Effector memory CD8-positive, alpha-beta T cell (primary cell): ENCODE results near the gene RPRD2.
A peak's percentile ranks its signal among the peaks of the same experiment; 100 is the strongest.
"Not testable (repeated sequence)": the region's sequence is repeated elsewhere in the genome, so short reads cannot be mapped to it uniquely, and the experiment has no call there.

ENCODE experiments used
- ATAC-seq: fragments of 150-1000 bp; cut with Tn5 transposase; replicated peaks from 2 replicates; pipeline ENCODE4 v1.10.0; 2021; ENCODE audit warnings: mild to moderate bottlenecking, moderate library complexity
- DNase-seq, 3 experiments: peaks; one replicate each; pipeline ENCODE4 v3.0.0; 2021
- H3K27ac Mint-ChIP-seq, 2 donors: one replicate each; pipeline ENCODE4 v1.8.0; 2022; ENCODE audit warnings: mild to moderate bottlenecking in 2 of 2, mixed read lengths in 2 of 2, moderate library complexity in 2 of 2
- H3K27me3 Mint-ChIP-seq, 2 donors: one replicate each; pipeline ENCODE4 v1.8.0; 2022; ENCODE audit warnings: mixed read lengths in 2 of 2
- H3K36me3 Mint-ChIP-seq: one replicate; pipeline ENCODE4 v1.8.0; 2022; ENCODE audit warnings: mild to moderate bottlenecking, moderate library complexity, mixed read lengths; ENCODE audit not compliant: insufficient read depth
- H3K4me1 Mint-ChIP-seq, 2 donors: one replicate each; pipeline ENCODE4 v1.8.0; 2022; ENCODE audit warnings: low read depth in 2 of 2, mixed read lengths in 2 of 2
- H3K4me3 Mint-ChIP-seq, 2 donors: one replicate each; pipeline ENCODE4 v1.8.0; 2022; ENCODE audit warnings: mild to moderate bottlenecking in 2 of 2, mixed read lengths in 2 of 2, moderate library complexity in 2 of 2
- H3K9me3 Mint-ChIP-seq, 2 donors: one replicate each; pipeline ENCODE4 v1.8.0; 2022; ENCODE audit warnings: mixed read lengths in 2 of 2
- total RNA-seq, 9 experiments: gene quantifications; one replicate each; lab custom pipeline; 2026; lab: John Stamatoyannopoulos, UW

RPRD2 gene
- 24.3 to 107 (median 59.6) reads per million in 9 experiments for total RNA-seq

DNA sequence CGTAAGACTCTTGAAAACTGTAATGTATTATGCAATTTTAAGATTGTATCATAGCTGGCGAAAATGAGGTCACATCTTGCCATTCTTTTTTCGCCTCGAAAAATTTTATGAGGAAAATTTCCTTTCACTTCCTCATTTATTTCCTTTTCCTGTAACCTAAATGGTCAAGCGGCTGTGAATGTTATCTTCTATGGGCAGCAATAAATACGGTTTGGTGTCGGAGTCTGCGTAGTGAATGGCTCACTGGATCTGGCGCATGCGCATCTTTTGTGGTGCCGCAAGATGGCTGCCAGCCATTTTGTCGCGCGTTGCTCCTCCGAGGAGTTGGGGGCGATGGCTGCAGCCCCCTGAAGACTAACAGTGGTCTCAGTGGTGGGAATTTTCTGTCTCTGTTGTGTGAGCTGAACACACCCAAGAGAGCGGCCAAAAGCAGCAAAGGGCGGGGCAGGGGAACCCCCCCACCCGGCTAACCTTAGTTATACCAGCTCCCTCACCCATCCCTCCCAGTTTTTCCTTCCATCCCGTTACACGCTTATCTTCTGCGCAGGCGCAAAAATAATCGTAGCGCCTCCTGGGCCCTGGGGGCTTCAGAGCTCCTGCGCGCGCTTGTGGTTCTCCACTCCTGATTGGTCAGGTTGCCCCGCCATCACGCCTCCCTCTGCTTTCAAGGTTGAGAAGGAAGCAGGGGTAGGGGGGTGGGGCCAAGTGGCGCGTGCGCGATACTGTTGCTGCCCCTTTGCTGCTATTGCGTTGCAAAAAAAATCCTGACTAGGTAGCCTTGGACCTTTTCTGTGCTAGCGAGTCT lies at the start of gene RPRD2:
RPRD2 (plus strand) TSS at position 722 of the 805 bp plus-strand sequence. CDS start 568 bp downstream, outside the sequence.
- H3K9me3 Mint-ChIP-seq, result no peaks in the 10 kb centered on the region
- DNase-seq (peak; percentile 97 to 99 (median 97)), ATAC-seq (peak; percentile 91)
- peaks cover 25 to 34% of the 10 kb centered on the region in 2 donors for H3K4me1 Mint-ChIP-seq
- H3K27me3 Mint-ChIP-seq, result no peaks in the 10 kb centered on the region
- H3K4me3 Mint-ChIP-seq, result peak within 1 kb of the TSS; percentile 96 to 97
- H3K27ac Mint-ChIP-seq, result peak within 1 kb of the TSS; percentile 98 to 99
- H3K36me3 Mint-ChIP-seq, result peaks cover 48% of the 10 kb centered on the region

DNA sequence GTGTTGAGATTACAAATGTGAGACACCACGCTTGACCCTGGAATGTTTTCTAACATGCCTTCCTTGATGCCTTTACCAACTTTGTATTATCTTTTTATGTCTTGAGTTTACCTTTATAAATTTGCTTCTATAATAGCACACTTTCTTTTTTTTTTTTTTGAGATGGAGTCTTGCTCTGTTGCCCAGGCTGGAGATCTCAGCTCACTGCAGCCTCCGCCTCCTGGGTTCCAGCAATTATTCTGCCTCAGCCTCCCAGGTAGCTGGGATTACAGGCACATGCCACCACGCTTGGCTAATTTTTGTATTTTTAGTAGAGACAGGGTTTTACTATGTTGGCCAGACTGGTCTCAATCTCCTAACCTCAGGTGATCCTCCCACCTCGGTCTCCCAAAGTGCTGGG lies 49.3 kb upstream of the RPRD2 start:
- H3K36me3 Mint-ChIP-seq, H3K9me3 Mint-ChIP-seq, H3K4me1 Mint-ChIP-seq, ATAC-seq, H3K4me3 Mint-ChIP-seq, H3K27ac Mint-ChIP-seq, H3K27me3 Mint-ChIP-seq, DNase-seq: not testable (repeated sequence)

DNA sequence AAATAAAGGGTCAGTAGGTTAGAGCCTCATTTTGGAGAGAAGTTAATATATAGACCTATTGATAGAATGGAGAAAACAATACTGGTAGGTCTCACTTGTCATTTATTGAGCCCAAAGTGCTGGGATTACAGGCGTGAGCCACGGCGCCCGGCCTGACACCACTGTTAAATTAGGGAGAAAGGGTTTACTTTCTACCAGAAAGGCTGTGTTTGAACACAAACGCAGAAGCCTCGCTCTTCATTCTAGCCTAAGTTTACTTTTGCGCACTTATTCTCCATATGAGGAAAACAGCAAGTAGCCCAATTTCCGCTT lies 43.3 kb upstream of the RPRD2 start:
- Mint-ChIP-seq H3K9me3 (no peaks in the 10 kb centered on the region), H3K36me3 (peaks cover 41% of the 10 kb centered on the region), H3K27me3 (no peaks in the 10 kb centered on the region), H3K27ac (peak overlapping the region; percentile 97 to 99), H3K4me3 (peak overlapping the region; percentile 96 to 100), H3K4me1 (peaks cover 12 to 17% of the 10 kb centered on the region in 2 donors)
- DNase-seq, result no peak
- ATAC-seq, result no peak

DNA sequence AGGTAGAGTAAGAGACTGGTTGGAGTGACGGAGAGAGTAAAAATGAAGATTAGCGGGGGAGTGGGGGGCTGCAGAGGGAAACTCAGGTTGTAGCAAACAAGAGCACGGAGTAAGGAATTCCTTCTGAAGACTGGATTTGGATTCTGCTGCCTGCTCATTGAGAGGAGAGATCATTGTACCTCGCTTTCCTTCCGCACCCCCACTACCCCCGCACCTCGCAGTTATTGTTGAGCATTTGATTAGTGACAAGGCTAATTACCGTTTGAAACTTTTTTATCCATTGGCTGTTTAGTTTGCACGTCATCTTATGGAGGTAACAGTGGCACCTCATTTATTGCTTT lies 42.2 kb upstream of the RPRD2 start:
- no peaks in the 10 kb centered on the region for H3K9me3 Mint-ChIP-seq
- DNase-seq (peak in 2 of 3 experiments; percentile 8 to 15), ATAC-seq (peak; percentile 10)
- no peaks in the 10 kb centered on the region for H3K27me3 Mint-ChIP-seq
- H3K27ac Mint-ChIP-seq, result peak overlapping the region; percentile 97 to 99
- H3K4me1 Mint-ChIP-seq, result peaks cover 14 to 22% of the 10 kb centered on the region in 2 donors
- peaks cover 50% of the 10 kb centered on the region for H3K36me3 Mint-ChIP-seq
- H3K4me3 Mint-ChIP-seq, result peak overlapping the region; percentile 96 to 100

DNA sequence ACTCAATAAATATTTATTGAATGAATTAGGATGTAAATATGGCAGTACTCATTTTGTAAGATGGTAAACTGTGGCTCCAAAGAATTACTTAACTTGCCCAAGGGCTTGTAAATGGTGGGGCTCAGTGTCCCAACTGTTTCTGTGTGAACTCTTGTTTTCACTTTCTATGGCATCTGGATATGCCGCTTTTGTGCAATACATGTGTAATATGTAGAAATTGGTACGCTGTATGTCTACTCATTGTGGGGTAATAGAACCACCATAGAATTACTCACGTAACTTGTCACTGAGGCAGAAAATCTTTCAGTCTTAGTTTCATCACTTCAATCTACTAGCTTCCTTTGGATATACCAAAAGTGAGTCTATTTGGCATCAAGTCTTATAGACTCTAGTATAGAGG lies 41.6 kb upstream of the RPRD2 start:
- peaks cover 14 to 22% of the 10 kb centered on the region in 2 donors for H3K4me1 Mint-ChIP-seq
- H3K4me3 Mint-ChIP-seq, result peak overlapping the region; percentile 96 to 100
- H3K27me3 Mint-ChIP-seq, result no peaks in the 10 kb centered on the region
- H3K27ac Mint-ChIP-seq, result peak overlapping the region; percentile 97 to 99
- ATAC-seq (no peak), DNase-seq (no peak)
- no peaks in the 10 kb centered on the region for H3K9me3 Mint-ChIP-seq
- H3K36me3 Mint-ChIP-seq, result peaks cover 53% of the 10 kb centered on the region

DNA sequence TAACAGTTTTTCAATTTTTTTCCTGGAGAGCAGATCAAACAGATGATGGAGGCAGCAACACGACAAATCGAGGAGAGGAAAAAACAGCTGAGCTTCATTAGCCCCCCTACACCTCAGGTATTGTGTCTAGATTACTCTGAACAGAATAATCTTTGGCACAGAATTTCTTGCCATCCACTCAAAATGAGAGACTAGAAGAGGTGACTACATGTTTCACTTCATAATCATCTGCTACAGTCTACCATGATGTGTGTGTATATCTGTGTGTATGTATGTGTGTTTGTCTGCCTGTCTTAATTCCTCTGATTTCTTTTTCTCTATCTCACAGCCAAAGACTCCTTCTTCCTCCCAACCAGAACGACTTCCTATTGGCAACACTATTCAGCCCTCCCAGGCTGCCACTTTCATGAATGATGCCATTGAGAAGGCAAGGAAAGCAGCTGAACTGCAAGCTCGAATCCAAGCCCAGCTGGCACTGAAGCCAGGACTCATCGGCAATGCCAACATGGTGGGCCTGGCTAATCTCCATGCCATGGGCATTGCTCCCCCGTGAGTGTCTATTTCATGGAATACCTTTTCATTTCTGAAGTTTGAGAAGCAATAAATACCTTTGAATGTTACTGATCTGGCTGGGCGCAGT lies 31.2 kb upstream of the RPRD2 start:
- Mint-ChIP-seq H3K9me3 (no peaks in the 10 kb centered on the region), H3K36me3 (peaks cover 97% of the 10 kb centered on the region), H3K4me3 (no peak overlapping the region), H3K27ac (peak overlapping the region in 1 of 2 donors; percentile 68), H3K27me3 (no peaks in the 10 kb centered on the region), H3K4me1 (peaks cover 8 to 9% of the 10 kb centered on the region in 2 donors)
- DNase-seq (no peak), ATAC-seq (no peak)

DNA sequence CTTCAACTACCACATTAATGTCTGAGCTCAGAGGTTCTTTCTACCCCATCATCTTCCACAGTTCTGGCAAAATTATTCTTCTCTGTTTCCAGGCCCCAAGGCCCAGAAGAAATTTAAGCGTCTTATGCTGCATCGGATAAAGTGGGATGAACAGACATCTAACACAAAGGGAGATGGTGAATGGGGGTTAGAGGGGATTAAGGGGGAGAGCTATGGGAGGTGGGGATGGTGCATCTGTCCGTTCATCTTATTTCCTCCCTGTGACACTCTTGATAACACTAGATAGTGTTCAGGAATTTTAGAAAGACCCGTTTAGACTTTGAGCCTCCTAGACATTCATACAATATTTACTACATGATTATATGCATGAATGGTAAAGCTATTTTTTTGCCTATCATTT lies 17.6 kb upstream of the RPRD2 start:
- no peaks in the 10 kb centered on the region for H3K9me3 Mint-ChIP-seq
- no peaks in the 10 kb centered on the region for H3K4me1 Mint-ChIP-seq
- peak overlapping the region in 1 of 2 donors; percentile 10 for H3K27ac Mint-ChIP-seq
- no peaks in the 10 kb centered on the region for H3K27me3 Mint-ChIP-seq
- H3K36me3 Mint-ChIP-seq, result peaks cover 92% of the 10 kb centered on the region
- H3K4me3 Mint-ChIP-seq, result no peak overlapping the region
- no peak for ATAC-seq
- DNase-seq, result no peak

DNA sequence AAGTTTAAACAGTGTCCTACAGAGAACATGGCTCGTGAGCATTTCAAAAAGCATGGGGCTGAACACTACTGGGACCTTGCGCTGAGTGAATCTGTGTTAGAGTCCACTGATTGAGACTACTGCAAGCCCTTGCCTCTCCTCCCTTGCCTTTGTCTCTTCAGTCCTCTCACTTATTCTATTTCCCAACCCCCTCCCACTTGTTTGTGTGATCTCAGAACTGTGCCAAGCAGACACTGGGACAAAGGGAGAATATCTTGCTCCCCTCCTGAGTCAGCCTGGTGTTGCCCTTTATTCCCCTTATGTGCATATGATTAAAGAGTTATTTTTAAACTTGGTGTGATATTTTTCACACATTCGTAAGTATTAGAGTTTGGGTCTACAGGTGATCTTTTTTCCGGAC lies 11.1 kb upstream of the RPRD2 start:
- Mint-ChIP-seq H3K4me3 (no peak overlapping the region), H3K36me3 (peaks cover 85% of the 10 kb centered on the region), H3K9me3 (no peaks in the 10 kb centered on the region), H3K27me3 (no peaks in the 10 kb centered on the region), H3K4me1 (peaks cover 0 to 3% of the 10 kb centered on the region in 2 donors), H3K27ac (no peak overlapping the region)
- ATAC-seq, result no peak
- DNase-seq, result no peak

DNA sequence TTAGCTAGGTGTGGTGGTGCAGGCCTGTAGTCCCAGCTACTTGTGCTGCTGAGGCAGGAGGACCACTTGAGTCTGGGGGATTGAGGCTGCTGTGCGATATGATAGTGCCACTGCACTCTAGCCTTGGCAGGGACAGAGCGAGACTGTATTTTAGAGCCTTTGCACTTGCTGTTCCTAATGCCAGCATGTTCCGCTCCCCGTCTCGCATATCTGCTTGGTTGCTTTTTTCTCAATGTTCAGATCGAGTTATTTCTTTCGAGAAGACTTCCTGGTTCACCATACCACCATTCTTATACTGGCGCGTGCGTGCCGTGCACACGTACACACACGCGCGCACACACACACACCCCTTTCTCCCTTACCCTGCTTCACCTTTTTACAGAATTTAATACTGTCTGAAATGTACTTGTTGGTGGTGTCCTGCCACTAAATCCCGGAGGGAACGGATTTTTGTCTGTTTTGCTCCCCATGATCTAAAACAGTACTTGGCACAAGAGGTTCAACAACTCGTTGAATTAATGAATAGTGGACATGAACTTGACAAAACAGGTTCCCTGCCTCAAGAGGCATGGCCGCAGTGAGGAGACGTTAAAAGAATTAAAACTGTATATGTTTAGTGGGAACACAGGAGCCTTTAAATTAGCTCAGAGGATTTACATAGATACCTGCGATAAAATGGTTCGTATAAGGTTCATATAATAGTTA lies 1.1 kb upstream of the RPRD2 start:
- H3K27ac Mint-ChIP-seq, result peak overlapping the region; percentile 98 to 99
- H3K9me3 Mint-ChIP-seq, result no peaks in the 10 kb centered on the region
- peak overlapping the region; percentile 96 to 97 for H3K4me3 Mint-ChIP-seq
- peaks cover 23 to 32% of the 10 kb centered on the region in 2 donors for H3K4me1 Mint-ChIP-seq
- no peaks in the 10 kb centered on the region for H3K27me3 Mint-ChIP-seq
- peak in 1 of 3 experiments; percentile 27 for DNase-seq
- no peak for ATAC-seq
- H3K36me3 Mint-ChIP-seq, result peaks cover 45% of the 10 kb centered on the region

DNA sequence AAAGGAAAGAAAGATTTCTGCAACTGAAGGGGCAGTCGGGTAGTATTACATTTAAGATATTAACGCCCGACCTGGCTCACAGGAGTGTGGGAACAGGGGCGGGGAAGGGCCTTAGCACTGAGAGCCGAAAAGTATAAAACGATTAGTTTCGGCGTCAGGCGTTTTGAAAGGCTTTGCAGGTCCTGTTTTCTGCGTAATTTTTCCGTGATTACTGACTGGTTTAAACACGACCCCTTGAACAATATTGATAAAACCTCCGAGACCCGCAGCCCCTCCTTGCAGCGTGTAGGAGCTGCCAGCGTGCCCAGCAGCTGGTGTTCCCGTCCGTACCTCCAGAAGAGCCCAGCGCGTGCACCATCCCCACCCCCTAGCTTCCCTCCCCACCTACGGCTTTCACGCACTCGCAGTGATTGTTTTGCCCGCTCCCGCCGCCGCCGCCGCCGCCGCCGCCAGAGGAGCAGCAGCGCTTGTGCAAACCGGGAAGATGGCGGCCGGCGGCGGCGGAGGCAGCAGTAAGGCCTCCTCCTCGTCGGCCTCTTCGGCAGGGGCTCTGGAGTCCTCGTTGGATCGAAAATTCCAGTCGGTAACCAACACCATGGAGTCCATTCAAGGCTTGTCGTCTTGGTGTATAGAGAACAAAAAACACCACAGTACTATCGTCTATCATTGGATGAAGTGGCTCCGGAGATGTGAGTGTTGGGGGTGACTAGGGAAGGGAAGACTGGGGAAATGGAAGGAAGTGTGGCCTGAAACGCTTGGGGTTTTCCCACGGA lies 470 bp downstream of the RPRD2 start:
- Mint-ChIP-seq H3K27ac (peak overlapping the region; percentile 98 to 99), H3K27me3 (no peaks in the 10 kb centered on the region), H3K9me3 (no peaks in the 10 kb centered on the region), H3K4me1 (peaks cover 26 to 41% of the 10 kb centered on the region in 2 donors), H3K4me3 (peak overlapping the region; percentile 96 to 97), H3K36me3 (peaks cover 50% of the 10 kb centered on the region)
- peak; percentile 64 to 69 (median 69) for DNase-seq
- ATAC-seq, result peak; percentile 47

DNA sequence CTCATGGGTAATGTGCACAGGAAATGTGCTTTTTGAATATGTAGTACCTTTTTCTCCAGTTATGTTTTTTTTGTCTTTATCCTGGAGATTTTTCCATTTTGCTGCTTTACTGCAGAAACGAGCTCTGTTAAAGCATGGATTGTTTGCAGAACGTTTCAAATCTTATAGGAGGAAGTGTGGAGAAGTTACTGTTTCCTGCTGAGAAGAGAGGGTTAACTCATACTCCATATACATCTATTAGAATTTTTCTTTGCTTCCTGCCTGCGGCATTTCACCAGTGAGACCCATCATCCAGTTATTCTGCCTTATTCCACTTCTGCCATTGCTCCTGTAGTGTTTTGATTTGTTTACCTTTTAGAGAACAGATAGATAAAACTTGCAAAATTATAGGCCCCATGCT lies 2.0 kb downstream of the RPRD2 start:
- no peak for ATAC-seq
- Mint-ChIP-seq H3K27me3 (no peaks in the 10 kb centered on the region), H3K4me3 (peak overlapping the region; percentile 96 to 97), H3K9me3 (no peaks in the 10 kb centered on the region), H3K36me3 (peaks cover 49% of the 10 kb centered on the region), H3K27ac (peak overlapping the region; percentile 98 to 99), H3K4me1 (peaks cover 28 to 44% of the 10 kb centered on the region in 2 donors)
- no peak for DNase-seq

DNA sequence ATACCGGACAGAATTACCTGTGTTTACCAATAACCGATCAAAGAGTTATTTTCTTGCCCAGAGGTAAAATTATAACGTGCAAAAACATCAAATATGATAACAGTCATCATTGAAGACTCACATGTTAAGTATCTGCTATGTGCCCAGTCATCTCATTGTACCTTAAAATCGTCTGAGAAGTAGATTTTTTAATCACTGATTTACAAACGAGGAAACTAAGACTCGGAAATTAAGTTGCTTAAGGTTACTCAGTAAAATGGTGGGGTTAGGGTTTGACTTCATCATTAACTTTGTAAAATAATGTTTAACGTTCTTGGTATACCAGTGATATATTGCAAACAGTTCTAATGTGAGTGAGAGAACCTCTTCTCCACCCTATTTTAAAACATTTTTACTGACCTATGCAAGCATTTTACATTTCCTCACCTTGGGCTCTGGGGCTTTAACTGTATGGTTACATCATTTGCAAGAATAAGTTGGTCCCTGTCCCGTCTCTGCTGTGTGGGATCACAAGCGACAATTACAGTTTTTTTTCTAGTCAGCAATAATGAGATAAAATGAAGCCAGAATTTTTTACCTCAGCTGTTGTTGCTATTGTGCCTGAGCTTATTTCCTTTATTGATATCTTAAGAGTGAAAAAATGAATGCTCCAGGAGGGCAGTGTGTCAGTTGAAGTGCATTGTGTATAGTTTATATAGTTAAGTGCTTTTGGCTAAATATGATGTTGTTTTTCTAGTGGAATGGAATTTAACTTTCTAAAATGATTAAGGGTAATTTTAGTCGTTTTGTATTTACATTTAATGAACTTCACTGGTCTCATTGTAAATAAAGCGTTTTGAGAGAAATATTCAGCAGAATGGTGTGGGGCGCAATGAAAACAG lies 2.7 kb downstream of the RPRD2 start:
- Mint-ChIP-seq H3K27me3 (no peaks in the 10 kb centered on the region), H3K4me1 (peaks cover 31 to 49% of the 10 kb centered on the region in 2 donors), H3K9me3 (no peaks in the 10 kb centered on the region), H3K36me3 (peaks cover 53% of the 10 kb centered on the region), H3K4me3 (peak overlapping the region; percentile 96 to 97), H3K27ac (peak overlapping the region; percentile 98 to 99)
- ATAC-seq (no peak), DNase-seq (no peak)
